Thoracic aorta (tissue), 2 donors: Measurements from ENCODE around the gene CASD1. TPM values are rescaled to one million over a fixed set of nuclear protein-coding genes. Genes with fewer than 3 reads are reported as not detected.

ENCODE experiments used
- ATAC-seq: fragments of 150-250 bp; one replicate; pipeline ENCODE4 v1.8.0; 2017; ENCODE audit warnings: low read depth; ENCODE audit not compliant: insufficient number of reproducible peaks, low FRiP score
- DNase-seq: peaks from one replicate; pipeline ENCODE4 v3.0.0-alpha.2; 2020; ENCODE audit warnings: low spot score
- H3K27ac ChIP-seq, 2 donors: fragments of 200-600 bp; sonication (generic); 1 replicate in 1 of 2; 2 replicates in 1 of 2; pipeline ENCODE4 v1.5.1; 2016; ENCODE audit warnings: mild to moderate bottlenecking in 2 of 2, moderate library complexity in 2 of 2
- H3K27me3 ChIP-seq: fragments of 200-600 bp; sonication (generic); replicated peaks from 2 replicates; pipeline ENCODE4 v1.6.0; 2016; ENCODE audit warnings: mild to moderate bottlenecking; ENCODE audit not compliant: insufficient read depth
- H3K36me3 ChIP-seq: fragments of 200-600 bp; sonication (generic); one replicate; pipeline ENCODE4 v1.5.1; 2016
- H3K4me1 ChIP-seq, 2 donors: fragments of 200-600 bp; sonication (generic); 1 replicate in 1 of 2; 2 replicates in 1 of 2; pipeline versions ENCODE4 v1.5.1 to v1.6.0; 2016; ENCODE audit warnings: low read depth in 2 of 2, mild to moderate bottlenecking in 1 of 2; ENCODE audit not compliant: control insufficient read depth in 1 of 2
- H3K4me3 ChIP-seq: fragments of 200-600 bp; sonication (generic); 2 replicates; pipeline ENCODE4 v1.5.1; 2016; ENCODE audit warnings: mild to moderate bottlenecking
- H3K9me3 ChIP-seq: fragments of 200-600 bp; sonication (generic); 2 replicates; pipeline ENCODE4 v1.5.1; 2016
- total RNA-seq, 2 donors: library from RNA; depleted of rRNA; stranded (reverse); fragments of >200 nt; gene quantifications; one replicate each; pipeline versions ENCODE4 v1.1.0 to v1.2.3, GENCODE V29; 2016
- TF ChIP-seq, protein P1 (sequence below): fragments of 200-600 bp; sonication (generic); IDR thresholded peaks from one replicate; pipeline ENCODE4 v1.5.1; 2019; ENCODE audit warnings: antibody characterized with exemption

Gene CASD1
- total RNA-seq, 2 donors from 2014 or later = 12.3 to 21.0 TPM

DNA sequence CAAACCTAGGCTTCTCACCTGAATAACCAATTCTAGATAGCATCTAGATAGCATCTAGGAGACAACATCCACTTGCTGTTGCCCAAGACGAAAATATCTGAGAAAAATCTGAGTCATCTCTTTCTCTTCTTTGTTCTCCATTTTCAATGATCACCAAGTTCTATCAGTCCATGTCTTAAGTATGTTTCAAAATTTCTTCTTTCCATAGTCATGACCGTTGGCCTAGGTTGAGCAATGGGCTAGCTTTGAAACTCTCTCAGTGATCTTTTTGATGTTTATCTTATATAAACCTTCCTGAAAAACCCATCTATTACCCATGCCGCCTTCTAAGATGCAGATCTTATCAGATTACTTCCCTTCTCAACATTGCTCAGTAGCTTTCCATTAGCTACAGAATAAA, 23.4 kb upstream of the CASD1 start:
- Histone ChIP-seq H3K9me3 (no peaks in the 10 kb centered on the region), H3K27ac (no peak overlapping the region), H3K4me1 (no peaks in the 10 kb centered on the region), H3K27me3 (no peaks in the 10 kb centered on the region), H3K36me3 (no peaks in the 10 kb centered on the region), H3K4me3 (no peak overlapping the region)
- TF ChIP-seq, protein P1, sequence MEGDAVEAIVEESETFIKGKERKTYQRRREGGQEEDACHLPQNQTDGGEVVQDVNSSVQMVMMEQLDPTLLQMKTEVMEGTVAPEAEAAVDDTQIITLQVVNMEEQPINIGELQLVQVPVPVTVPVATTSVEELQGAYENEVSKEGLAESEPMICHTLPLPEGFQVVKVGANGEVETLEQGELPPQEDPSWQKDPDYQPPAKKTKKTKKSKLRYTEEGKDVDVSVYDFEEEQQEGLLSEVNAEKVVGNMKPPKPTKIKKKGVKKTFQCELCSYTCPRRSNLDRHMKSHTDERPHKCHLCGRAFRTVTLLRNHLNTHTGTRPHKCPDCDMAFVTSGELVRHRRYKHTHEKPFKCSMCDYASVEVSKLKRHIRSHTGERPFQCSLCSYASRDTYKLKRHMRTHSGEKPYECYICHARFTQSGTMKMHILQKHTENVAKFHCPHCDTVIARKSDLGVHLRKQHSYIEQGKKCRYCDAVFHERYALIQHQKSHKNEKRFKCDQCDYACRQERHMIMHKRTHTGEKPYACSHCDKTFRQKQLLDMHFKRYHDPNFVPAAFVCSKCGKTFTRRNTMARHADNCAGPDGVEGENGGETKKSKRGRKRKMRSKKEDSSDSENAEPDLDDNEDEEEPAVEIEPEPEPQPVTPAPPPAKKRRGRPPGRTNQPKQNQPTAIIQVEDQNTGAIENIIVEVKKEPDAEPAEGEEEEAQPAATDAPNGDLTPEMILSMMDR = no peak
- no peak for DNase-seq
- no peak for ATAC-seq

DNA sequence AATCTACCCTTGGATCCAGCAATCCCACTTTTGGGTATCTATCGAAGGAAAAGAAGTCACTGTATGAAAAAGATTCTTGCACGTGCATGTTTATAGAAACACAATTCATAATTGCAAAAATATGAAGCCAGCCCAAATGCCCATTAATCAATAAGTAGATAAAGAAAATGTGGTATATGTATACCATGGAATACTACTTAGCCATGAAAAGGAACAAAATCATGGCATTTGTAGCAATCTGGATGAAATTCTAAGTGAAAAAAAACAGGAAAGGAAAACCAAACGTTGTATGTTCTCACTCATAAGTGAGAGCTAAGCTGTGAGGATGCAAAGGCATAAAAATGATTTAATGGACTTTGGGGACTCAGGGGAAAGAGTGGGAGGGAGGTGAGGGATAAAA, 18.2 kb upstream of the CASD1 start:
- TF ChIP-seq, protein P1 = no peak
- H3K4me1 ChIP-seq = no peaks in the 10 kb centered on the region
- H3K9me3 ChIP-seq = no peaks in the 10 kb centered on the region
- no peak overlapping the region for H3K27ac ChIP-seq
- DNase-seq (no peak), ATAC-seq (no peak)
- H3K36me3 ChIP-seq = no peaks in the 10 kb centered on the region
- H3K4me3 ChIP-seq = no peak overlapping the region
- H3K27me3 ChIP-seq = no peaks in the 10 kb centered on the region

DNA sequence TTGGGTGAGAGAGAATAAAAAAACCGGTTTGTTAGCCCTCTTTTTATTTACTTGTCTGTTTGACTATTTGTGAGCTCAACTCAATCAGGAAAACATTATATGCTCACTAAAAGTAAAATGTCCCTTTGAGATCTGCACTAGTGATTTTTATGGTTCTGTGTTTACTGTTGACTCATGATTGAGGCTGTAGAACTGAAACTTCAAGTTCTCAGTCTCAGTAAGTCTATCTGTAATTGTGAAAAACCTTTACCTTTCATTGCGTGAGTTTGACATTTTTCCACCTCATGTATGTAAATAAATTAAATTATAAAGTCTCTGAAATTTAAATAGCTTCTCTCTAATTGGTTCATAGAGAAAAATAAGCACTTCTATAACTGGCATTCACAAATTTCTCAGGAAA, 17.0 kb upstream of the CASD1 start:
- Histone ChIP-seq H3K27me3 (no peaks in the 10 kb centered on the region), H3K4me1 (no peaks in the 10 kb centered on the region), H3K4me3 (no peak overlapping the region), H3K9me3 (peaks cover 5% of the 10 kb centered on the region), H3K27ac (no peak overlapping the region), H3K36me3 (no peaks in the 10 kb centered on the region)
- no peak for ATAC-seq
- no peak for DNase-seq
- TF ChIP-seq, protein P1 = no peak

DNA sequence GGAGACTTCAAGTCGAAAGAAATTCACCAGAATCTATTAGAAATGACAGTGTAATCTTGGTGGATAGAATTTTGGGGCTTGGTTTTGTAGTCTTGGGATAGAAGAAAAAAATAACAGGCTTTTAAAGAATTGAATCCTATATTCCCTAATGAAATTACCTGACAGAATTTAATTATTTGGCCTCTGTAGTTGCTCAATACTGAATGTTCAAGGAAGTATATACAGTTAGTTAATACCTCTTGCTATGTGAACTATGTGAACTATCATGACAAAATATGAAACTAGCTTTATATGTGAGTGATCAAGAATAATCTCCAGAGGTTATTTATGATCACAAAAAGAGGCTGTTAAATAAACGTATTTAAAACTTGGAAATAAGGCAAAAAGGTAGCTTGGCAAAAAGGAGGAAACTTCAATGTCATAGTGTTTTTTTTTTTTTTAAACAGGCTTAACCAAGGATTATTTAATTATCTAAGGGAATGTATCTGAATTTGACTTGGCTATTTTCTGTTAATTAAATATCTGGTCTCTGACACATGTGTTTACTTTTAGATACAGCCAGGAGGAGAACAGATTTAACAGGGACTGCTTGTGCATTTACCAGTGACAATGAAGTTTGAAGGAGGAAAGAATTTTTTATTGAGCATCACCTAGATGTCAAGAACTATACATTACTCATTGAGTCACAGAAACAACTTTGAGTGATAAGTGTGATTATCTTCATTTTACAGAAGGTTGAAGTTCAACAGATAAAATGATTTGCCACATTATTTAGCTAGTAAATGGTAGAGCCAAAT, 11.5 kb upstream of the CASD1 start:
- ATAC-seq (no peak), DNase-seq (no peak)
- H3K36me3 ChIP-seq = no peaks in the 10 kb centered on the region
- H3K4me3 ChIP-seq = no peak overlapping the region
- no peaks in the 10 kb centered on the region for H3K4me1 ChIP-seq
- H3K27me3 ChIP-seq = no peaks in the 10 kb centered on the region
- peaks cover 5% of the 10 kb centered on the region for H3K9me3 ChIP-seq
- TF ChIP-seq, protein P1 = no peak
- no peak overlapping the region for H3K27ac ChIP-seq

DNA sequence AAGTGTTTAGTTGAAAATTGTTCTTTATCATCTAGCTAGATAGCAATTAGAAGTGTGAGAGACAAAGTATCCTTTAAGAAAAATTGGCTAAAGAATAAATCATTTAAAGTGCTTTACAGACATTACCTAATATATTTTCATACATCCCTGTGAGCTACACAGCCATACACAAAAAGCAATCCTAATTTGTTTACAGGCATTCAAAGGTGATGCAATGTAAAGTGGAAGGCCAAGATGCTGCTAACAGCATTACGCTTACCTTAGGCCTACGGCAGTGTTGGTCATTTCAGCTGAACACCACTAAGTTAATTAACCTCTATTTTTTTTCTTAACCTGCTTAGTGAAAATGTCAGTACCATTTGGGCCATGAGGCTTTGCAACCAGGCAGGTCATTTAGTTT, 10.7 kb upstream of the CASD1 start:
- no peaks in the 10 kb centered on the region for H3K36me3 ChIP-seq
- no peak overlapping the region for H3K27ac ChIP-seq
- ATAC-seq (no peak), DNase-seq (no peak)
- H3K4me1 ChIP-seq = no peaks in the 10 kb centered on the region
- peaks cover 5% of the 10 kb centered on the region for H3K9me3 ChIP-seq
- H3K27me3 ChIP-seq = no peaks in the 10 kb centered on the region
- no peak overlapping the region for H3K4me3 ChIP-seq
- TF ChIP-seq, protein P1 = no peak
